Large intestine (tissue), 3 donors: Measurements from ENCODE around the gene SERP2. TPM values are rescaled to one million over a fixed set of nuclear protein-coding genes. Genes with fewer than 3 reads are reported as not detected.

Experiments used
- DNase-seq, 2 donors: peaks; one replicate each; pipeline versions ENCODE4 v3.0.0 to v3.0.0-alpha.2; 2013
- H3K27ac ChIP-seq: one replicate; pipeline ENCODE4 v1.5.1; 2013; ENCODE audit warnings: low read length
- H3K27me3 ChIP-seq: 2 replicates; pipeline ENCODE4 v1.6.1; 2013; ENCODE audit warnings: low read length; ENCODE audit not compliant: control insufficient read depth, insufficient read depth
- H3K36me3 ChIP-seq: 2 replicates; pipeline ENCODE4 v1.6.1; 2013; ENCODE audit warnings: low read length; ENCODE audit not compliant: control insufficient read depth, insufficient read depth
- H3K4me1 ChIP-seq: one replicate; pipeline ENCODE4 v1.6.1; 2013; ENCODE audit warnings: low read length; ENCODE audit not compliant: control insufficient read depth, insufficient read depth
- H3K4me3 ChIP-seq: one replicate; pipeline ENCODE4 v1.5.1; 2013; ENCODE audit warnings: low read length
- H3K9me3 ChIP-seq: one replicate; pipeline ENCODE4 v1.6.1; 2013; ENCODE audit warnings: mild to moderate bottlenecking, low read depth, low read length, moderate library complexity; ENCODE audit not compliant: control insufficient read depth
- WGBS: methylation state at CpG from one replicate; pipeline ENCODE4 v1.1.5; 2013; ENCODE audit warnings: low lambda C conversion rate; ENCODE audit not compliant: insufficient coverage; 5-methylcytosine and 5-hydroxymethylcytosine counted together
- polyA plus RNA-seq: library from polyadenylated mRNA; unstranded; fragments of 120-200 nt; gene quantifications from one replicate; pipeline ENCODE4 v1.2.1, GENCODE V29; 2013

The SERP2 gene
- polyA plus RNA-seq, 1 donor = 7.6 TPM

GRCh38 chr13:44409595-44409994 lies 36.0 kb downstream of the SERP2 start:
- no peak for DNase-seq
- Histone ChIP-seq H3K36me3 (no peaks in the 10 kb centered on the region), H3K27ac (no peak overlapping the region), H3K4me3 (no peak overlapping the region), H3K4me1 (peaks cover 3% of the 10 kb centered on the region), H3K9me3 (no peaks in the 10 kb centered on the region), H3K27me3 (no peaks in the 10 kb centered on the region)
- WGBS = no CpG with 5 or more reads among the region's 4 CpGs

GRCh38 chr13:44410328-44410859 lies 36.8 kb downstream of the SERP2 start:
- Histone ChIP-seq H3K9me3 (no peaks in the 10 kb centered on the region), H3K4me1 (no peaks in the 10 kb centered on the region), H3K4me3 (no peak overlapping the region), H3K27ac (no peak overlapping the region), H3K36me3 (no peaks in the 10 kb centered on the region), H3K27me3 (no peaks in the 10 kb centered on the region)
- WGBS = no CpG with 5 or more reads among the region's 6 CpGs
- no peak for DNase-seq

- Histone ChIP-seq H3K9me3 (no peaks in the 10 kb centered on the region), H3K4me1 (no peaks in the 10 kb centered on the region), H3K36me3 (no peaks in the 10 kb centered on the region), H3K27me3 (no peaks in the 10 kb centered on the region), H3K27ac (no peak overlapping the region), H3K4me3 (no peak overlapping the region)
- DNase-seq = no peak
- WGBS = 67% methylated on average over 1 of the region's 2 CpGs
These were observed 38.2 kb downstream of the SERP2 start for GRCh38 chr13:44411841-44412240.

- 100% methylated on average over 6 of the region's 16 CpGs for WGBS
- no peak overlapping the region for H3K4me3 ChIP-seq
- no peaks in the 10 kb centered on the region for H3K36me3 ChIP-seq
- no peaks in the 10 kb centered on the region for H3K4me1 ChIP-seq
- H3K9me3 ChIP-seq = no peaks in the 10 kb centered on the region
- no peak overlapping the region for H3K27ac ChIP-seq
- DNase-seq = no peak
- no peaks in the 10 kb centered on the region for H3K27me3 ChIP-seq
These were observed 38.8 kb downstream of the SERP2 start for GRCh38 chr13:44412346-44412935.

GRCh38 chr13:44413095-44413494 lies 39.5 kb downstream of the SERP2 start:
- DNase-seq = no peak
- Histone ChIP-seq H3K9me3 (no peaks in the 10 kb centered on the region), H3K4me1 (no peaks in the 10 kb centered on the region), H3K27ac (no peak overlapping the region), H3K27me3 (no peaks in the 10 kb centered on the region), H3K36me3 (no peaks in the 10 kb centered on the region), H3K4me3 (no peak overlapping the region)
- WGBS = 96% methylated on average over 4 of the region's 13 CpGs

GRCh38 chr13:44414716-44415115 lies 41.1 kb downstream of the SERP2 start:
- no CpG with 5 or more reads among the region's 26 CpGs for WGBS
- no peak for DNase-seq
- no peaks in the 10 kb centered on the region for H3K27me3 ChIP-seq
- no peak overlapping the region for H3K27ac ChIP-seq
- no peaks in the 10 kb centered on the region for H3K36me3 ChIP-seq
- no peaks in the 10 kb centered on the region for H3K4me1 ChIP-seq
- no peaks in the 10 kb centered on the region for H3K9me3 ChIP-seq
- H3K4me3 ChIP-seq = no peak overlapping the region

GRCh38 chr13:44415815-44416214 lies 42.2 kb downstream of the SERP2 start:
- Histone ChIP-seq H3K27me3 (no peaks in the 10 kb centered on the region), H3K9me3 (no peaks in the 10 kb centered on the region), H3K36me3 (no peaks in the 10 kb centered on the region), H3K4me1 (no peaks in the 10 kb centered on the region), H3K4me3 (no peak overlapping the region), H3K27ac (no peak overlapping the region)
- no peak for DNase-seq
- 87% methylated on average over 3 of the region's 15 CpGs for WGBS

- Histone ChIP-seq H3K4me1 (no peaks in the 10 kb centered on the region), H3K4me3 (no peak overlapping the region), H3K36me3 (no peaks in the 10 kb centered on the region), H3K27me3 (no peaks in the 10 kb centered on the region), H3K27ac (no peak overlapping the region), H3K9me3 (no peaks in the 10 kb centered on the region)
- no CpG with 5 or more reads among the region's 10 CpGs for WGBS
- DNase-seq = no peak
These were observed 42.7 kb downstream of the SERP2 start for GRCh38 chr13:44416301-44416700.

- no peak overlapping the region for H3K4me3 ChIP-seq
- no peak overlapping the region for H3K27ac ChIP-seq
These were observed 43.1 kb downstream of the SERP2 start for GRCh38 chr13:44416744-44417143.

GRCh38 chr13:44417446-44417845 lies 43.8 kb downstream of the SERP2 start:
- Histone ChIP-seq H3K4me3 (no peak overlapping the region), H3K27me3 (no peaks in the 10 kb centered on the region), H3K4me1 (no peaks in the 10 kb centered on the region), H3K9me3 (no peaks in the 10 kb centered on the region), H3K36me3 (no peaks in the 10 kb centered on the region), H3K27ac (no peak overlapping the region)
- DNase-seq = no peak
- 86% methylated on average over 1 of the region's 8 CpGs for WGBS

More at GRCh38 chr13:44416744-44417143, 43.1 kb downstream of the SERP2 start:
- no CpG with 5 or more reads among the region's 6 CpGs for WGBS
- no peaks in the 10 kb centered on the region for H3K4me1 ChIP-seq
- H3K36me3 ChIP-seq = no peaks in the 10 kb centered on the region
- no peak for DNase-seq
- H3K9me3 ChIP-seq = no peaks in the 10 kb centered on the region
- no peaks in the 10 kb centered on the region for H3K27me3 ChIP-seq

GRCh38 chr13:44417876-44418275 lies 44.3 kb downstream of the SERP2 start:
- Histone ChIP-seq H3K4me3 (no peak overlapping the region), H3K27me3 (no peaks in the 10 kb centered on the region), H3K9me3 (no peaks in the 10 kb centered on the region), H3K27ac (no peak overlapping the region), H3K4me1 (no peaks in the 10 kb centered on the region), H3K36me3 (no peaks in the 10 kb centered on the region)
- no CpG with 5 or more reads among the region's 7 CpGs for WGBS
- DNase-seq = no peak
